HEK293T (cell line): ENCODE results near the gene SMIM44.

Source experiments
- CTCF ChIA-PET: fragments of 350-600 bp; formaldehyde crosslinking; extraction: SDS; loops from one replicate; lab custom pipeline; 2021; ENCODE audit warnings: antibody characterized with exemption, inconsistent platforms; lab: Yijun Ruan, JAX
- POLR2A ChIA-PET: fragments of 350-600 bp; formaldehyde crosslinking; extraction: SDS; loops from one replicate; lab custom pipeline; 2020; ENCODE audit warnings: antibody characterized with exemption, inconsistent platforms; lab: Yijun Ruan, JAX
- DNase-seq: peaks from one replicate; pipeline ENCODE4 v3.0.0; 2012; ENCODE audit warnings: mixed read lengths; ENCODE audit errors: extremely low spot score
- ARNT ChIP-seq: fragments of 450-650 bp; IDR thresholded peaks from 2 replicates; pipeline ENCODE4 v1.6.1; 2017; ENCODE audit warnings: mild to moderate bottlenecking
- BHLHE40 ChIP-seq: fragments of 450-650 bp; IDR thresholded peaks from 2 replicates; pipeline ENCODE4 v1.6.1; 2016; ENCODE audit warnings: mild to moderate bottlenecking, moderate library complexity, borderline replicate concordance
- CTBP1 ChIP-seq: fragments of 450-650 bp; IDR thresholded peaks from 2 replicates; pipeline ENCODE4 v1.6.1; 2016; ENCODE audit warnings: borderline replicate concordance
- ELF4 ChIP-seq: fragments of 450-650 bp; IDR thresholded peaks from 2 replicates; pipeline ENCODE4 v1.6.1; 2017; ENCODE audit warnings: antibody characterized with exemption
- FOXA1 ChIP-seq: fragments of 450-650 bp; IDR thresholded peaks from 2 replicates; pipeline ENCODE4 v1.6.1; 2016; ENCODE audit warnings: mild to moderate bottlenecking
- FOXK2 ChIP-seq: fragments of 450-650 bp; IDR thresholded peaks from 2 replicates; pipeline ENCODE4 v1.6.1; 2016; ENCODE audit warnings: mild to moderate bottlenecking
- FOXM1 ChIP-seq: fragments of 450-650 bp; IDR thresholded peaks from 2 replicates; pipeline ENCODE4 v1.6.1; 2017; ENCODE audit warnings: mild to moderate bottlenecking, borderline replicate concordance
- HDGF ChIP-seq: fragments of 450-650 bp; IDR thresholded peaks from 2 replicates; pipeline ENCODE4 v1.6.1; 2017; ENCODE audit warnings: antibody characterized with exemption, borderline replicate concordance
- L3MBTL2 ChIP-seq: fragments of 450-650 bp; conservative IDR thresholded peaks from 2 replicates; pipeline ENCODE4 v1.6.1; 2016; ENCODE audit warnings: mild to moderate bottlenecking
- LEF1 ChIP-seq: fragments of 450-650 bp; IDR thresholded peaks from 2 replicates; pipeline ENCODE4 v1.6.1; 2017; ENCODE audit warnings: mild to moderate bottlenecking, borderline replicate concordance
- NFRKB ChIP-seq: fragments of 450-650 bp; IDR thresholded peaks from 2 replicates; pipeline ENCODE4 v1.6.1; 2016; ENCODE audit warnings: mild to moderate bottlenecking, moderate library complexity
- PKNOX1 ChIP-seq: fragments of 450-650 bp; IDR thresholded peaks from 2 replicates; pipeline ENCODE4 v1.6.1; 2016
- SP1 ChIP-seq: fragments of 450-650 bp; IDR thresholded peaks from 2 replicates; pipeline ENCODE4 v1.6.1; 2017
- SUZ12 ChIP-seq: fragments of 450-650 bp; IDR thresholded peaks from 2 replicates; pipeline ENCODE4 v1.6.1; 2016; ENCODE audit warnings: mild to moderate bottlenecking
- TARDBP ChIP-seq: fragments of 450-650 bp; IDR thresholded peaks from 2 replicates; pipeline ENCODE4 v1.6.1; 2016
- ZNF384 ChIP-seq: fragments of 450-650 bp; IDR thresholded peaks from 2 replicates; pipeline ENCODE4 v1.6.1; 2016

Gene SMIM44

GRCh38 chr19:3519126-3519525 is 35.9 kb upstream of the SMIM44 start:
- DNase-seq = no peak
- ChIA-PET POLR2A (no interaction called here), CTCF (no interaction called here)
- TF ChIP-seq L3MBTL2 (no peak), SUZ12 (no peak), TARDBP (no peak), LEF1 (no peak), BHLHE40 (no peak), CTBP1 (no peak), FOXM1 (no peak), PKNOX1 (no peak), SP1 (no peak), FOXA1 (no peak), NFRKB (no peak), ELF4 (no peak), FOXK2 (no peak)

- no peak for DNase-seq
- ChIA-PET POLR2A (no interaction called here), CTCF (no interaction called here)
- TF ChIP-seq LEF1 = no peak
- TF ChIP-seq SUZ12 = no peak
- no peak for TF ChIP-seq FOXM1
- no peak for TF ChIP-seq TARDBP
- TF ChIP-seq FOXA1 = no peak
- no peak for TF ChIP-seq BHLHE40
- TF ChIP-seq ELF4 = no peak
- no peak for TF ChIP-seq CTBP1
- TF ChIP-seq L3MBTL2 = no peak
- TF ChIP-seq HDGF = no peak
- TF ChIP-seq ZNF384 = no peak
- TF ChIP-seq FOXK2 = no peak
These were observed 35.4 kb upstream of the SMIM44 start for GRCh38 chr19:3518659-3519058.

- TF ChIP-seq SUZ12 = no peak
- TF ChIP-seq NFRKB = no peak
- TF ChIP-seq ARNT = no peak
- TF ChIP-seq ELF4 = no peak
- TF ChIP-seq SP1 = no peak
- no peak for TF ChIP-seq LEF1
- no peak for TF ChIP-seq TARDBP
- no peak for TF ChIP-seq BHLHE40
- no peak for TF ChIP-seq PKNOX1
- TF ChIP-seq FOXK2 = no peak
- TF ChIP-seq CTBP1 = no peak
- no peak for TF ChIP-seq FOXA1
- TF ChIP-seq L3MBTL2 = no peak
- no peak for TF ChIP-seq FOXM1
- no peak for TF ChIP-seq HDGF
- TF ChIP-seq ZNF384 = no peak
- DNase-seq = no peak
- ChIA-PET CTCF (no interaction called here), POLR2A (no interaction called here)
These were observed 35.0 kb upstream of the SMIM44 start for GRCh38 chr19:3518255-3518654.

GRCh38 chr19:3517638-3518037 is 34.4 kb upstream of the SMIM44 start:
- ChIA-PET CTCF (no interaction called here), POLR2A (no interaction called here)
- no peak for DNase-seq
- TF ChIP-seq BHLHE40 (no peak), PKNOX1 (no peak), FOXM1 (no peak), HDGF (no peak), LEF1 (no peak), CTBP1 (no peak), L3MBTL2 (no peak), NFRKB (no peak), ZNF384 (no peak)

- ChIA-PET POLR2A (no interaction called here), CTCF (no interaction called here)
- DNase-seq = no peak
- TF ChIP-seq FOXK2 = no peak
- no peak for TF ChIP-seq FOXA1
- TF ChIP-seq ARNT = no peak
- TF ChIP-seq SP1 = no peak
- TF ChIP-seq FOXM1 = no peak
- TF ChIP-seq BHLHE40 = no peak
- TF ChIP-seq ELF4 = no peak
- no peak for TF ChIP-seq ZNF384
- TF ChIP-seq SUZ12 = no peak
- no peak for TF ChIP-seq HDGF
- no peak for TF ChIP-seq PKNOX1
- TF ChIP-seq TARDBP = no peak
- TF ChIP-seq LEF1 = no peak
- no peak for TF ChIP-seq CTBP1
- no peak for TF ChIP-seq NFRKB
- no peak for TF ChIP-seq L3MBTL2
These were observed 33.5 kb upstream of the SMIM44 start for GRCh38 chr19:3516675-3517207.
